Smooth muscle cell (in vitro differentiated cells): ENCODE results near the gene NEUROD1. TPM values are rescaled to one million over a fixed set of nuclear protein-coding genes. Genes with fewer than 3 reads are reported as not detected.

ENCODE experiments used
- DNase-seq: peaks from one replicate; lab custom pipeline; 2025; ENCODE audit not compliant: unreplicated experiment; lab: John Stamatoyannopoulos, UW
- H2AFZ ChIP-seq: fragments of 200-600 bp; sonication (generic); 2 replicates; pipeline ENCODE4 v1.6.0; 2016; ENCODE audit warnings: antibody characterized with exemption, low read depth, mild to moderate bottlenecking
- H3F3A ChIP-seq: fragments of 200-600 bp; sonication (generic); 2 replicates; pipeline ENCODE4 v1.6.0; 2017; ENCODE audit warnings: antibody characterized with exemption, low read depth
- H3K27ac ChIP-seq: fragments of 200-600 bp; sonication (generic); 2 replicates; pipeline ENCODE4 v1.5.1; 2016; ENCODE audit warnings: low read depth, mild to moderate bottlenecking
- H3K27me3 ChIP-seq: fragments of 200-600 bp; sonication (generic); 2 replicates; pipeline ENCODE4 v1.6.1; 2016; ENCODE audit warnings: low read depth, mild to moderate bottlenecking
- H3K36me3 ChIP-seq: fragments of 200-600 bp; sonication (generic); 2 replicates; pipeline ENCODE4 v1.5.1; 2016; ENCODE audit warnings: low read depth
- H3K4me1 ChIP-seq: fragments of 200-600 bp; sonication (generic); 2 replicates; pipeline ENCODE4 v1.5.1; 2016; ENCODE audit warnings: low read depth
- H3K4me2 ChIP-seq: fragments of 200-600 bp; sonication (generic); 2 replicates; pipeline ENCODE4 v1.6.0; 2016; ENCODE audit warnings: mild to moderate bottlenecking
- H3K4me3 ChIP-seq: fragments of 200-600 bp; sonication (generic); 2 replicates; pipeline ENCODE4 v1.5.1; 2016; ENCODE audit warnings: mild to moderate bottlenecking
- H3K79me2 ChIP-seq: fragments of 200-600 bp; sonication (generic); 2 replicates; pipeline ENCODE4 v1.6.0; 2016; ENCODE audit warnings: low read depth, mild to moderate bottlenecking
- H3K9ac ChIP-seq: fragments of 200-600 bp; sonication (generic); 2 replicates; pipeline ENCODE4 v1.6.0; 2016; ENCODE audit warnings: low read depth
- H3K9me3 ChIP-seq: fragments of 200-600 bp; sonication (generic); replicated peaks from 2 replicates; pipeline ENCODE4 v1.5.1; 2016; ENCODE audit warnings: low read depth
- H4K20me1 ChIP-seq: fragments of 200-600 bp; sonication (generic); 2 replicates; pipeline ENCODE4 v1.6.0; 2016; ENCODE audit warnings: low read depth
- WGBS: methylation state at CpG from one replicate; pipeline ENCODE4 v1.1.7; 2016; ENCODE audit warnings: low lambda C conversion rate; 5-methylcytosine and 5-hydroxymethylcytosine counted together
- polyA plus RNA-seq: library from polyadenylated mRNA; unstranded; fragments of >200 nt; fragmentation: Nextera tagmentation; extraction: Ambion mirVana; gene quantifications from 2 replicates; pipeline ENCODE4 v1.2.1, GENCODE V29; 2016
- total RNA-seq: library from RNA; depleted of rRNA; stranded (reverse); fragments of >200 nt; gene quantifications from 2 replicates; pipeline ENCODE4 v1.2.3, GENCODE V29; 2014
- TF ChIP-seq, protein P1 (sequence below): fragments of 200-600 bp; sonication (generic); IDR thresholded peaks from 2 replicates; pipeline ENCODE4 v1.5.1; 2017; ENCODE audit warnings: borderline replicate concordance, mild to moderate bottlenecking, antibody characterized with exemption; ENCODE audit not compliant: insufficient read depth, poor library complexity, severe bottlenecking

Gene NEUROD1
- total and polyA plus RNA-seq, 2 experiments from 2014 or later, result not detected

DNA sequence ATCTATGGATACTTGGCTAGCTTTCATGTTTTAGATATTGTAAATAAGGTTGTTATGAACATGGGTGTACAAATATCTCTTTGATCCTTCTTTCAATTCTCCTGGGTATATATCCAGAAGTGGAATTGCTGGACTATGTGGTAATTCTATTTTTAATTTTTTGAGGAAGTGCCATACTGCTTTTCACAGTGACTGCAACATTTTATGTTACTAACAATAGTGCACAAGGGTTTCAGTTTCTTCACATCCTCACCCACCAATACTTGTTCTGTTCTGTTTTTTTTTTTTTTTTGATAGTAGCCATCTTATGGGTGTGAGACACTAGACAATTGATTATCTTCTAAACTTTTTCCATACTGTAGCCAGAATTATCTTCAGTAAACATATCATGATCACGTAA lies 17.3 kb upstream of the NEUROD1 start:
- H3K9ac ChIP-seq, result no peak overlapping the region
- H3K79me2 ChIP-seq, result no peaks in the 10 kb centered on the region
- TF ChIP-seq, protein P1, sequence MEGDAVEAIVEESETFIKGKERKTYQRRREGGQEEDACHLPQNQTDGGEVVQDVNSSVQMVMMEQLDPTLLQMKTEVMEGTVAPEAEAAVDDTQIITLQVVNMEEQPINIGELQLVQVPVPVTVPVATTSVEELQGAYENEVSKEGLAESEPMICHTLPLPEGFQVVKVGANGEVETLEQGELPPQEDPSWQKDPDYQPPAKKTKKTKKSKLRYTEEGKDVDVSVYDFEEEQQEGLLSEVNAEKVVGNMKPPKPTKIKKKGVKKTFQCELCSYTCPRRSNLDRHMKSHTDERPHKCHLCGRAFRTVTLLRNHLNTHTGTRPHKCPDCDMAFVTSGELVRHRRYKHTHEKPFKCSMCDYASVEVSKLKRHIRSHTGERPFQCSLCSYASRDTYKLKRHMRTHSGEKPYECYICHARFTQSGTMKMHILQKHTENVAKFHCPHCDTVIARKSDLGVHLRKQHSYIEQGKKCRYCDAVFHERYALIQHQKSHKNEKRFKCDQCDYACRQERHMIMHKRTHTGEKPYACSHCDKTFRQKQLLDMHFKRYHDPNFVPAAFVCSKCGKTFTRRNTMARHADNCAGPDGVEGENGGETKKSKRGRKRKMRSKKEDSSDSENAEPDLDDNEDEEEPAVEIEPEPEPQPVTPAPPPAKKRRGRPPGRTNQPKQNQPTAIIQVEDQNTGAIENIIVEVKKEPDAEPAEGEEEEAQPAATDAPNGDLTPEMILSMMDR, result no peak
- no peak overlapping the region for H3K27ac ChIP-seq
- H2AFZ ChIP-seq, result no peak overlapping the region
- no peaks in the 10 kb centered on the region for H3F3A ChIP-seq
- no peaks in the 10 kb centered on the region for H3K36me3 ChIP-seq
- no peak for DNase-seq
- H3K27me3 ChIP-seq, result peaks cover 37% of the 10 kb centered on the region
- 100% methylated on average over 1 of the region's 1 CpG for WGBS
- no peak overlapping the region for H3K4me2 ChIP-seq
- no peak overlapping the region for H3K4me3 ChIP-seq
- peaks cover 6% of the 10 kb centered on the region for H3K4me1 ChIP-seq
- no peaks in the 10 kb centered on the region for H3K9me3 ChIP-seq
- H4K20me1 ChIP-seq, result no peaks in the 10 kb centered on the region

DNA sequence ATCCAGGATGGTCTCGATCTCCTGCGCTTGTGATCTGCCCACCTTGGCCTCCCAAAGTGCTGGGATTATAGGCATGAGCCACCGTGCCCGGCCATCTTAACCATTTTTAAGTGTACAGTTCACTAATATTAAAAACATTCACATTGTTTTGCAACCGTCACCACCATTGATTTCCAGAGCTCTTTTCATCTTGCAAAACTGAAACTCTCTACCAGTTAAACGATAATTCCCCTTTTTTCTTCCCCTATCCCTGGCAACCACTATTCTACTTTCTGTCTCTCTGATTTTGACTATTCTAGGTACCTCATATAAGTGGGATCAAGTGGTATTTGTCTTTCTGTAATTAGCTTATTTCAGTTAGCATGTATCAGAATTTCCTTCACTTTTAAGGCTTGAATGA lies 16.8 kb upstream of the NEUROD1 start:
- Histone ChIP-seq H3F3A (no peaks in the 10 kb centered on the region), H4K20me1 (no peaks in the 10 kb centered on the region), H3K9ac (no peak overlapping the region), H3K36me3 (no peaks in the 10 kb centered on the region), H2AFZ (no peak overlapping the region), H3K4me3 (no peak overlapping the region), H3K27ac (no peak overlapping the region), H3K27me3 (peaks cover 41% of the 10 kb centered on the region), H3K9me3 (no peaks in the 10 kb centered on the region), H3K4me1 (peaks cover 6% of the 10 kb centered on the region), H3K79me2 (no peaks in the 10 kb centered on the region), H3K4me2 (no peak overlapping the region)
- no peak for DNase-seq
- 93% methylated on average over 6 of the region's 6 CpGs for WGBS
- TF ChIP-seq, protein P1, result no peak

DNA sequence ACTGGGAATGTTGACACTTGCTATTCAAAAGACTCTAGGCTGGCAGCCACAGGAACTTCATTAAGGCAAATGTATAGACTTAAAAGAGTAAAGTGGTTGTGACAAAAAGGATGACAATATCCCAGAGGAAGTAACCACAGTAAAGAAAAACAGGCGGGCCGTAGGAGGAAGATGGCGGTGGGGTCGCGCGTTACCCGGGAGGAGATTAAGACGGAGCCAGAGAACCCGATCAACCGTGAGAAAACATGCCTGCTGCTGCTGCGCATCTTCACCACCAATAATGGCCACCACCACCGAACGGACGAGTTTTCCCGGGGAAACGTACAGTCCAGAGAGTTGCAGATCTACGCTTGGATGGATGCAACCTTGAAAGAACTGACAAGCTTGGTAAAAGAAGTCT lies 14.0 kb upstream of the NEUROD1 start:
- Histone ChIP-seq H3F3A (no peaks in the 10 kb centered on the region), H3K27ac (no peak overlapping the region), H4K20me1 (no peaks in the 10 kb centered on the region), H3K79me2 (no peaks in the 10 kb centered on the region), H3K27me3 (peaks cover 56% of the 10 kb centered on the region), H3K9me3 (no peaks in the 10 kb centered on the region), H3K4me3 (no peak overlapping the region), H3K36me3 (no peaks in the 10 kb centered on the region), H3K4me1 (peaks cover 6% of the 10 kb centered on the region), H2AFZ (no peak overlapping the region), H3K4me2 (no peak overlapping the region), H3K9ac (no peak overlapping the region)
- DNase-seq, result no peak
- WGBS, result 91% methylated on average over 17 of the region's 17 CpGs
- TF ChIP-seq, protein P1, result no peak

DNA sequence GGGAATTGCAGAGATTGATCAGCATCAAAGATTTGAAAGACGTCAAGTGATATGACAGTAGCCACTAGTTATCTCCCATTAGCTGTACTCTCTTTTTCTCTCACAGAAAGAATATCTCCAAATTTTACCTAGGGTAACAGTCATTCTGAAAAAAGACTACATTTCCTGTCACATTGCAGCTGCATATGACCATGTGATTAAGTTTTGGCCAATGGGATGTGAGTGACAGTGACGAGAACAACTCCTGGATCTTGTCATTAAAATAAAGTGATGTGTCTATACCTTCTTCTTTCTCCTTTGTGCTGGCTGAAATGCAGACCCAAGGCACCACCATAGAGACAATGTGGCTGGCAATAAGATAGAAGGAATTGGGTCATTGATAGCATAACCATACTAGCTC lies 10.5 kb upstream of the NEUROD1 start:
- TF ChIP-seq, protein P1, result no peak
- Histone ChIP-seq H3K27me3 (peaks cover 69% of the 10 kb centered on the region), H2AFZ (no peak overlapping the region), H3K79me2 (no peaks in the 10 kb centered on the region), H3K4me3 (no peak overlapping the region), H3K36me3 (no peaks in the 10 kb centered on the region), H4K20me1 (no peaks in the 10 kb centered on the region), H3K9ac (no peak overlapping the region), H3K4me1 (peaks cover 6% of the 10 kb centered on the region), H3K27ac (no peak overlapping the region), H3F3A (no peaks in the 10 kb centered on the region), H3K9me3 (no peaks in the 10 kb centered on the region), H3K4me2 (no peak overlapping the region)
- 89% methylated on average over 2 of the region's 2 CpGs for WGBS
- DNase-seq, result no peak
